Endometrial microvascular endothelial cells (primary cell): Measurements from ENCODE around the gene ORC5. TPM values are rescaled to one million over a fixed set of nuclear protein-coding genes. Genes with fewer than 3 reads are reported as not detected.
"Not testable (repeated sequence)": the region's sequence is repeated elsewhere in the genome, so short reads cannot be mapped to it uniquely, and the experiment has no call there.

ENCODE experiments used
- in situ Hi-C: cut with HindIII; loops from 2 replicates; pipeline ENCODE4 v1.10.0; 2017; ENCODE audit warnings: low sequenced_read_pairs, low pct_unique_long_range_greater_than_20kb; ENCODE audit errors: inconsistent ontology term
- total RNA-seq: library from RNA; depleted of rRNA; stranded (reverse); fragments of >200 nt; gene quantifications from one replicate; pipeline ENCODE4 v1.2.3, GENCODE V29; 2015; ENCODE audit errors: inconsistent ontology term

Gene ORC5
- total RNA-seq: 29.7 TPM

- in situ Hi-C loops: no loop called here
Measured at GRCh38 chr7:104207731-104208420, at the start of gene ORC5. TSS of gene ORC5 (minus strand) at chr7:104208013. CDS start at chr7:104207904, 109 bp downstream.

GRCh38 chr7:104255616-104256015 lies 47.8 kb upstream of the ORC5 start:
- in situ Hi-C loops: no loop called here

GRCh38 chr7:104255194-104255593 lies 47.4 kb upstream of the ORC5 start:
- in situ Hi-C loops: no loop called here

GRCh38 chr7:104254696-104255095 lies 46.9 kb upstream of the ORC5 start:
- in situ Hi-C loops: no loop called here

- in situ Hi-C loops: no loop called here
Measured at GRCh38 chr7:104252409-104253134, 44.8 kb upstream of the ORC5 start.

GRCh38 chr7:104242638-104243037 lies 34.8 kb upstream of the ORC5 start:
- in situ Hi-C loops: no loop called here

- in situ Hi-C loops: no loop called here
Measured at GRCh38 chr7:104241538-104242209, 33.9 kb upstream of the ORC5 start.

- in situ Hi-C loops: no loop called here
Measured at GRCh38 chr7:104241135-104241534, 33.3 kb upstream of the ORC5 start.

GRCh38 chr7:104240401-104240800 lies 32.6 kb upstream of the ORC5 start:
- in situ Hi-C loops: no loop called here

- in situ Hi-C loops: not testable (repeated sequence)
Measured at GRCh38 chr7:104234990-104235389, 27.2 kb upstream of the ORC5 start.

- in situ Hi-C loops: no loop called here
Measured at GRCh38 chr7:104231054-104232046, 23.5 kb upstream of the ORC5 start.

GRCh38 chr7:104230606-104231005 lies 22.8 kb upstream of the ORC5 start:
- in situ Hi-C loops: no loop called here

GRCh38 chr7:104228442-104228841 lies 20.6 kb upstream of the ORC5 start:
- in situ Hi-C loops: no loop called here

- in situ Hi-C loops: no loop called here
Measured at GRCh38 chr7:104225451-104225850, 17.6 kb upstream of the ORC5 start.

- in situ Hi-C loops: no loop called here
Measured at GRCh38 chr7:104217620-104218019, 9.8 kb upstream of the ORC5 start.

GRCh38 chr7:104209063-104209462 lies 1.2 kb upstream of the ORC5 start:
- in situ Hi-C loops: no loop called here

GRCh38 chr7:104208421-104208780 lies 588 bp upstream of the ORC5 start:
- in situ Hi-C loops: no loop called here

- in situ Hi-C loops: no loop called here
Measured at GRCh38 chr7:104207348-104207730, 474 bp downstream of the ORC5 start.

- in situ Hi-C loops: no loop called here
Measured at GRCh38 chr7:104206841-104207240, 972 bp downstream of the ORC5 start.
